Measurements from ENCODE around the gene FLYWCH2.

- no peak for TF ChIP-seq EZH2 (IDR thresholded peaks at IDR 0.05; ENCODE audit: insufficient read depth, poor library complexity, severe bottlenecking)
- TF ChIP-seq EZH2phosphoT487 (IDR thresholded peaks at IDR 0.05; ENCODE audit: insufficient read depth, low read depth), result no peak
Observed at GRCh38 chr16:2937170-2937569, 54.2 kb downstream of the FLYWCH2 start.

All from GM23248 (cell line).